Lower leg skin (tissue), 4 donors: ENCODE results near the gene FMNL2. TPM values are rescaled to one million over a fixed set of nuclear protein-coding genes. Genes with fewer than 3 reads are reported as not detected.

Source experiments
- DNase-seq, 2 donors: peaks; one replicate each; pipeline ENCODE4 v3.0.0-alpha.2; 2019; ENCODE audit warnings: low spot score in 2 of 2
- H3K4me3 ChIP-seq: fragments of 200-600 bp; sonication (generic); 2 replicates; pipeline ENCODE4 v1.5.1; 2017; ENCODE audit warnings: mild to moderate bottlenecking, low read depth; ENCODE audit not compliant: poor library complexity, severe bottlenecking
- POLR2A ChIP-seq, 2 donors: fragments of 450-650 bp; IDR thresholded peaks; one replicate each; pipeline ENCODE4 v1.6.1; 2016 to 2017; ENCODE audit warnings: antibody characterized with exemption in 2 of 2, mild to moderate bottlenecking in 1 of 2, moderate library complexity in 1 of 2
- WGBS, 2 donors: methylation state at CpG; one replicate each; pipeline ENCODE4 v1.1.5; 2018; 5-methylcytosine and 5-hydroxymethylcytosine counted together
- intact Hi-C: fragments of 100-400 bp; cut with DNase I; formaldehyde crosslinking; loops from one replicate; pipeline ENCODE4 v1.15.0; 2023; ENCODE audit warnings: low total_unique reads
- total RNA-seq, 4 donors: library from RNA; depleted of rRNA; stranded (reverse); fragments of >200 nt; gene quantifications; one replicate each; pipeline ENCODE4 v1.1.0, GENCODE V29; 2016
- TF ChIP-seq, protein P1 (sequence below), 3 donors: fragments of 450-650 bp; IDR thresholded peaks; one replicate each; pipeline ENCODE4 v1.5.1; 2016; ENCODE audit warnings: antibody characterized with exemption in 3 of 3, mild to moderate bottlenecking in 3 of 3, moderate library complexity in 2 of 3

FMNL2 gene
- total RNA-seq, 4 donors from 2014 or later = 9.6 to 18.3 (median 12.9) TPM

- TF ChIP-seq, protein P1, sequence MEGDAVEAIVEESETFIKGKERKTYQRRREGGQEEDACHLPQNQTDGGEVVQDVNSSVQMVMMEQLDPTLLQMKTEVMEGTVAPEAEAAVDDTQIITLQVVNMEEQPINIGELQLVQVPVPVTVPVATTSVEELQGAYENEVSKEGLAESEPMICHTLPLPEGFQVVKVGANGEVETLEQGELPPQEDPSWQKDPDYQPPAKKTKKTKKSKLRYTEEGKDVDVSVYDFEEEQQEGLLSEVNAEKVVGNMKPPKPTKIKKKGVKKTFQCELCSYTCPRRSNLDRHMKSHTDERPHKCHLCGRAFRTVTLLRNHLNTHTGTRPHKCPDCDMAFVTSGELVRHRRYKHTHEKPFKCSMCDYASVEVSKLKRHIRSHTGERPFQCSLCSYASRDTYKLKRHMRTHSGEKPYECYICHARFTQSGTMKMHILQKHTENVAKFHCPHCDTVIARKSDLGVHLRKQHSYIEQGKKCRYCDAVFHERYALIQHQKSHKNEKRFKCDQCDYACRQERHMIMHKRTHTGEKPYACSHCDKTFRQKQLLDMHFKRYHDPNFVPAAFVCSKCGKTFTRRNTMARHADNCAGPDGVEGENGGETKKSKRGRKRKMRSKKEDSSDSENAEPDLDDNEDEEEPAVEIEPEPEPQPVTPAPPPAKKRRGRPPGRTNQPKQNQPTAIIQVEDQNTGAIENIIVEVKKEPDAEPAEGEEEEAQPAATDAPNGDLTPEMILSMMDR (IDR thresholded peaks at IDR 0.05) = no peak
- no peak for TF ChIP-seq POLR2A (IDR thresholded peaks at IDR 0.05)
- no peak for DNase-seq
- no peak overlapping the region for H3K4me3 ChIP-seq
- intact Hi-C loops = no loop called here
- WGBS, 2 donors = 92 to 97% methylated on average over 4 of the region's 4 CpGs
Measured at GRCh38 chr2:152529420-152530115, 194.6 kb downstream of the FMNL2 start.

- no peak for DNase-seq
- H3K4me3 ChIP-seq = no peak overlapping the region
- intact Hi-C loops = no loop called here
- TF ChIP-seq, protein P1 (IDR thresholded peaks at IDR 0.05) = no peak
- no peak for TF ChIP-seq POLR2A (IDR thresholded peaks at IDR 0.05)
- WGBS, 2 donors = 79 to 81% methylated on average over 3 of the region's 3 CpGs
Measured at GRCh38 chr2:152532241-152532640, 197.3 kb downstream of the FMNL2 start.

DNA sequence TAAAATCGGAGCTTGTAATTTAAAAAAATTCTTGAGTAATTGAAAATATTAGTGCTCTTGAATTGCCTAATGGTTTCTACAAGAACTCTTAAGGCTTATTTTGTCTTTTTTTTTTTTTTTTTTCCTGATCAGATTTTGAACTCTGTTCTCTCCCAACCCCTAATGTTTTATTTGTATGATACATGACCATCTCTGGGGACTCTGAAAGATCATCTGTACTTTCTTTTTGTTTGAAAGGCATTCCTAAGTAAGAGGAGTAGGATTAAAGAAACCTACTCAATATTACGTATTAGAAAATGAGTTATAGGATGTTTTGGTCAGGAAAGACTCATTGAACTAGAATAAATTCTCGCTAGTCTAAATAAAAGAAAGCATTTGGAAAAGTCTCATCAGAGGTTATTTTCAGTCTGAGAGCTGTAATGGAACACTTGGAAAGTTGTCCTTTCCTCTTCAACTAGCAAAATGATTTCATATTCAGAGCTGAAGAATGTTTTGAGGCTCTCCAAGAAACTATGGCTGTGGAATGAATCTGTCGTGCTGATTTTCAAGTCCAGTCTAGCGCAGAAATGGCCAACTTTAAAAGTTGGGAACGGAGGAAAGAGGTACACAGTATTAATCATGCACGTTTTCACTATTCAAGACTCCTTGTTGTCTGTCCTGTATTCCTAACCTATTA is 199.6 kb downstream of the FMNL2 start:
- intact Hi-C loops = no loop called here
- no peak for TF ChIP-seq POLR2A (IDR thresholded peaks at IDR 0.05)
- TF ChIP-seq, protein P1 (IDR thresholded peaks at IDR 0.05) = no peak
- WGBS, 2 donors = 49 to 58% methylated on average over 7 of the region's 7 CpGs
- DNase-seq = no peak
- H3K4me3 ChIP-seq = no peak overlapping the region

DNA sequence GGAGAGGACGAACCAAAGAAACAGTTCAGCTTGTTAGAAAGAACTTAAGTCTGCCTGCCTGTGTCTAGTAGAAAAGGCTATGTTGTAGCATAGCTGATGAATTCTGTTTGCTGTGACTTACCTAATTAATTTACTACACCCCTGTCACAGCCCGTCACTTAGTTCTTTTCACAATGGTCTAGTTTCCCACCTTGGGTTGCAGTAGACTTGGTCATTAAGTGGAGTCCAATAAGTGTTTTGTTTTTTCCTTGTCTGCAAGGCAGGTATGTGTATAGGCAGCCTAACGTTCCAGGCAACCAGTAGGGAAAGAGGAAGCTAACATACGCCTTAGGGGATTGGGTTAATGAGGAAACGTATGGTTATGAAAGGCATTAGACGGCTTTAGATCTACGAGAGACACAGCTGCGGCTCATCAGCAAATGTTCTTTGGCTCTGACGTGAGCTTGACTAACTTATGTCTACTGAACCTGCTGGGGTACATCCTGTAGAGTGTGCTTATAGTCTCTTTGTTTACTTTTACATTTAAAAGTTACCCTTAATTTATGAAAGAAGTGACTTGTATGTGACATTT is 202.2 kb downstream of the FMNL2 start:
- WGBS, 2 donors = 64 to 66% methylated on average over 9 of the region's 9 CpGs
- H3K4me3 ChIP-seq = no peak overlapping the region
- TF ChIP-seq POLR2A (IDR thresholded peaks at IDR 0.05) = no peak
- TF ChIP-seq, protein P1 (IDR thresholded peaks at IDR 0.05) = no peak
- intact Hi-C loops = no loop called here
- no peak for DNase-seq

DNA sequence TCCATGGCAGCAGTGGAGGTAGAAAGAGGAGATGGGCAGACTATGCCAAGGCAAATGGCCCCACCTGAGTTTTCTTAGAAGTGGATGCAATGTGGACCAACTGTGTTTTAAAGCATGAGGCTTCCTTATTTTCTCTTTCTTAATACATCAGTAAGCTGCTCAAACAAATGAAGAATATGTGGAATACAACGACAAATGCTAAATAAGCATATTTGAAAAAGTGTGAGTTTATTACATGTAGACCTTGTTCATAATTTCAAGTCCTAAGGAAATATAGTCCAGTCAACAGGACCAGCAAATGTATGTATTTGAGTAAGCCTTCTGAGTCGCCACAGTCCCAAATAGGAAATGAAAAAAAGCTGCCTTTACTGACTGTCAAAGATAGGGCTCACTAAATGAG is 204.4 kb downstream of the FMNL2 start:
- WGBS, 2 donors = 94 to 97% methylated on average over 2 of the region's 2 CpGs
- DNase-seq = no peak
- H3K4me3 ChIP-seq = no peak overlapping the region
- intact Hi-C loops = no loop called here
- TF ChIP-seq, protein P1 (IDR thresholded peaks at IDR 0.05) = no peak
- no peak for TF ChIP-seq POLR2A (IDR thresholded peaks at IDR 0.05)
